Measurements from ENCODE around the gene CDC42BPB.

The CDC42BPB gene

DNA sequence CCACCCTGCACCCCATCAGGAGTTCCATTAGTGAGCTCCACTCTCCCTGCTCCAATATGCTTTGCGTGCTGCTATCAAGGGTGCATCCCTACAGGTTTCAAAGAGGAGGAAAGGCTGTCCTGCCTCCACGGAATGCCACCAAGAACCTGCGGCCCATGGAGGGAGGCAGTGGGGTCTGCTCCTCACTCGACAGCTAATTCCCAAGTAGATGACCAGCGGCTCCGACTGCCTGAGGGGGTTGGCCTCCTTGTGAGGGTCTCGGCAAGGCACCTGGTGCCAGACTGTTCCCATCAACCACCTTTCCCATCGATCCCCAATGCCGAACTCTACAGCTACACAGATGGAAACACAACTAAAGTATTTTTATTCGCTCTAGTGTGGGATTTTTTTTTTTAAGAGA lies 98.9 kb downstream of the CDC42BPB start:
- DNase-seq (ENCODE audit: low read depth in 2 of 2), result no peak
- no peak overlapping the region for H3K4me3 ChIP-seq (replicated peaks in 1 of 2; ENCODE audit: low read depth in 2 of 2, low read length in 2 of 2)
- TF ChIP-seq, protein P1, sequence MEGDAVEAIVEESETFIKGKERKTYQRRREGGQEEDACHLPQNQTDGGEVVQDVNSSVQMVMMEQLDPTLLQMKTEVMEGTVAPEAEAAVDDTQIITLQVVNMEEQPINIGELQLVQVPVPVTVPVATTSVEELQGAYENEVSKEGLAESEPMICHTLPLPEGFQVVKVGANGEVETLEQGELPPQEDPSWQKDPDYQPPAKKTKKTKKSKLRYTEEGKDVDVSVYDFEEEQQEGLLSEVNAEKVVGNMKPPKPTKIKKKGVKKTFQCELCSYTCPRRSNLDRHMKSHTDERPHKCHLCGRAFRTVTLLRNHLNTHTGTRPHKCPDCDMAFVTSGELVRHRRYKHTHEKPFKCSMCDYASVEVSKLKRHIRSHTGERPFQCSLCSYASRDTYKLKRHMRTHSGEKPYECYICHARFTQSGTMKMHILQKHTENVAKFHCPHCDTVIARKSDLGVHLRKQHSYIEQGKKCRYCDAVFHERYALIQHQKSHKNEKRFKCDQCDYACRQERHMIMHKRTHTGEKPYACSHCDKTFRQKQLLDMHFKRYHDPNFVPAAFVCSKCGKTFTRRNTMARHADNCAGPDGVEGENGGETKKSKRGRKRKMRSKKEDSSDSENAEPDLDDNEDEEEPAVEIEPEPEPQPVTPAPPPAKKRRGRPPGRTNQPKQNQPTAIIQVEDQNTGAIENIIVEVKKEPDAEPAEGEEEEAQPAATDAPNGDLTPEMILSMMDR (IDR thresholded peaks at IDR 0.05; ENCODE audit: low read depth, low read length), result no peak

DNA sequence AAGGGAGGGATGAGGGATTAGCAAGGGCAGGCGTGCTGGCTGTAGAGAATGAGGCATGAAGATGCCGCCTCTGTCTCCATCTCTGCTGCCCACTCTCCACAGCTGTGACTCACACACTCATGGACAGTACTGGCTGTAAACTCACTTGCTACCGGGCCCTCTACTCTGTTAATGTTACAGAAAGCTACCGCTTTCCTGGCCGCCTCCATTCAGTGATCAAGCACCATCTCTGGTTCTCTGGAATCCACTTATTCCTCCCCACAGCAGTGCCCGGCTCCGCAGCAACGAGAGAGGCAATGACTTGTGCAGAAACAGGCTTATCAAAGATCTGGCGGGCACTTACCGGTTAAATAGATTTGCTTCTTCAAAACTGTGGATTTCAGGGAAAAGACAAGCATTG lies 100.1 kb downstream of the CDC42BPB start:
- H3K4me3 ChIP-seq (replicated peaks in 1 of 2; ENCODE audit: low read depth in 2 of 2, low read length in 2 of 2), result no peak overlapping the region
- DNase-seq (ENCODE audit: low read depth in 2 of 2), result no peak
- TF ChIP-seq, protein P1 (IDR thresholded peaks at IDR 0.05; ENCODE audit: low read depth, low read length), result no peak

DNA sequence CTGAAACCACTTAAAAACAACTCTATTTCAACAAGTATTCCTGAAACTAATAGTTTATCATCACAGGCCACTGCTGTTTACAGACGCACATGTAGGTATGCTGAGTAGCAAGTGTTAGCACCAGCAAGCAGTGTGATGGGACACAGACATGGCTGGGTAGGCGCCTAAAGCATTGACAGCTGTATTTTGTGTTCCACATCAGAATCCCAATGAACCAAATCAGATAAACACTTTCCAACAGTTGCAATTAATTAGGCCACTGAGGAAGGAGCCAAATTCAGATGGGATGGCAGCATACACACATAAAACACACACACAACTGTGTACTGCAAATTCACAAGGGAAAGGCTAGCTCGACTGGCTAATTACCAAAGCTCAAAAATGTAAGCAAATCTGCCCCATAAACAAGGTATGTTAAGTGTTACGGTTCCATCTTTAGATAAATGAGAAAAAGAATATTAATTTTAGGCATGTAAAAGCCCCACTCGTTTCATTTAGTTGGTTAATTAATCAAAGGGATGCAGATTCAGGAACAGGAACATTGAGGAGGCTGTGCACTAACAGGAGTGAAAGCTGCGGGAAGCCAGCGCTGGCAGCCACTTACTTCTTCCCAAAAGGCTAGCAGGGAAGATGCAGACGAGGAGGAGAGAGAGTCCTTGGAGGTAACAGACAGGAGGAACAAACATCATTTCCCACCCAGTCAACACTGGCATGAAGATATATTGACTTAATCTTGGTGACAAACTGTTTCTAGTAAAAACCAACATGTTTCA lies 101.5 kb downstream of the CDC42BPB start:
- H3K4me3 ChIP-seq (replicated peaks in 1 of 2; ENCODE audit: low read depth in 2 of 2, low read length in 2 of 2), result no peak overlapping the region
- TF ChIP-seq, protein P1 (IDR thresholded peaks at IDR 0.05; ENCODE audit: low read depth, low read length), result no peak
- no peak for DNase-seq (ENCODE audit: low read depth in 2 of 2)

DNA sequence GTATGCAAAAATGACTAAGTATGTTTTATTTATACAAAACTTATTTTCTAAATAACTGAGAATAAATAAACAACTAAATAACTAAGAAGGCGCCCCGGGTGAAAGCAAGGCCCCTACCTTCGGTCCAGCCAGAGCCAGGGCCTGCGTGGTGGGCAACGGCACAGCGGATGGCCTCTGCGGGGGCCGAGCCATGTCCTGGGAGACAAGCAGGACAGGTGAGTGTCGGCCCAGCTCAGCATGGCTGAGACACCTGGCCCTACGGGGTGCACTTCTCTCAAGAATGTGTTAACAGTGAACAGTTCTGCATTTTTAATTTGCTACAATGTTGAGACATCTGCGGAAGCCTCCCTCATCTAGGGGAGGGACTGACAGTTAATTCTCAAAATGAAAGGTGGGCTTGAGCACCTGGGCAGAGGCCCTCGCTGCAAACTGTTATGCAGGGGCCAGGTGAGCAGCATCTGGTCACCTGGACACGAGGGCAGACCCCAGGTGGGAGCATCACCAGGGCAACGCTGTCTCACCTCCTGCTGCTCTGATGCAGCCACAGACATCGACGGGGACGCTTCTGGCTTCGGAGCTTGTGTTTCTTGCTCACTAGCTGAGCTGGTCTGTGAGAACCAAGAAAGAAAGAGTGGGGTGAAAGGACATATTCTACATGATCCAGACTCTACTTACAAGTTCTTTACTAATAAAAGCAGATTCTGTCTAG lies 103.1 kb downstream of the CDC42BPB start:
- no peak overlapping the region for H3K4me3 ChIP-seq (replicated peaks in 1 of 2; ENCODE audit: low read depth in 2 of 2, low read length in 2 of 2)
- TF ChIP-seq, protein P1 (IDR thresholded peaks at IDR 0.05; ENCODE audit: low read depth, low read length), result no peak
- DNase-seq (ENCODE audit: low read depth in 2 of 2), result no peak

DNA sequence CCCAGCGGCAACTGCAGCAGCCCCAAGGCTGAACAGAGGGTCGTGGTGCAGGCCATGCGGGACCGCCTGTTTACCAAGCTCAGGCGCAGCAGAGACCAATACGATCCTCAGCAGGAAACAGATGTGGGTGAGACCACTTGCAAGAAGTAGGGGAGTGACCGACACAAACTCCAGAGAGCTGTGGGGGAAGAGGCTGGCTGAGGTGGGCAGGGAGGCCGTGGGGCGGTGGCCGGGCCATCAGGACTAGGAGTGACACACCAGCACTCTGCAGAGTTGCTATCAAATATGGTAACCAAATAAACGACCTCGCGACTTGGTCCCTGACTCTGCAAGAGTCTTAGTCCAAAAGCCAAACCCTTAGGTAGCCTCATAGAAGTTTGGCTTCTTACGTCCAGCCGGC lies 104.2 kb downstream of the CDC42BPB start:
- no peak overlapping the region for H3K4me3 ChIP-seq (replicated peaks in 1 of 2; ENCODE audit: low read depth in 2 of 2, low read length in 2 of 2)
- TF ChIP-seq, protein P1 (IDR thresholded peaks at IDR 0.05; ENCODE audit: low read depth, low read length), result no peak

DNA sequence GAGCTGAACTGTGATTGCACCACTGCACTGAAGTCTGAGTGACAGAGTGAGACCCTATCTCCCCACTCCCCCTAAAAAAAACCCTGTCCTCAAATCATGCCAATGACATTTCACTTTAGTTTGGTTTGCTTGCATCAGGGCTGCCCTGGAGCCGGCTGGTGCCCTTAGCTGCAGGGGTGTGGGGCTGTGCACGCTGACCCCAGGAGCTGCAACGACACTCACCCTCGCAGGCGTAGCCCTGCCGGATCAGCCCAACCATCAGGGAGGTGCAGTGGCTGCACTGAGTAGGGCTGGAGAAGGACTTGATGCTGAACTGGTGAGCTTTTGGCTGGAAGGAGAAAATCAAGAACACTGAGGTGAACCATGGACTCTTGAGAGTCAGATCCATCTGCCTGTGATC lies 105.1 kb downstream of the CDC42BPB start:
- DNase-seq (ENCODE audit: low read depth in 2 of 2), result no peak
- H3K4me3 ChIP-seq (replicated peaks in 1 of 2; ENCODE audit: low read depth in 2 of 2, low read length in 2 of 2), result no peak overlapping the region
- TF ChIP-seq, protein P1 (IDR thresholded peaks at IDR 0.05; ENCODE audit: low read depth, low read length), result no peak

More for the DNA sequence above, 104.2 kb downstream of the CDC42BPB start:
- DNase-seq (ENCODE audit: low read depth in 2 of 2), result no peak

Data from cardiac fibroblast (primary cell).